Upper lobe of left lung (tissue), 4 donors: ENCODE data around the gene SPTBN5.

Experiments
- POLR2A ChIP-seq, 4 donors: fragments of 450-650 bp; IDR thresholded peaks; one replicate each; pipeline ENCODE4 v1.5.1; 2016 to 2017; ENCODE audit warnings: antibody characterized with exemption in 4 of 4, mild to moderate bottlenecking in 2 of 4
- POLR2AphosphoS5 ChIP-seq, 2 donors: sonication (generic); formaldehyde crosslinking; IDR thresholded peaks; one replicate each; pipeline ENCODE4 v1.5.1; 2017; ENCODE audit warnings: antibody characterized with exemption in 2 of 2
- TF ChIP-seq, protein P1 (sequence below), 6 experiments: fragments of 450-650 bp in 4 of 6; fragments of 200-600 bp in 2 of 6; sonication (generic) in 2 of 6; IDR thresholded peaks; one replicate each; pipeline ENCODE4 v1.5.1; 2016 to 2019; ENCODE audit warnings: antibody characterized with exemption in 6 of 6

DNA sequence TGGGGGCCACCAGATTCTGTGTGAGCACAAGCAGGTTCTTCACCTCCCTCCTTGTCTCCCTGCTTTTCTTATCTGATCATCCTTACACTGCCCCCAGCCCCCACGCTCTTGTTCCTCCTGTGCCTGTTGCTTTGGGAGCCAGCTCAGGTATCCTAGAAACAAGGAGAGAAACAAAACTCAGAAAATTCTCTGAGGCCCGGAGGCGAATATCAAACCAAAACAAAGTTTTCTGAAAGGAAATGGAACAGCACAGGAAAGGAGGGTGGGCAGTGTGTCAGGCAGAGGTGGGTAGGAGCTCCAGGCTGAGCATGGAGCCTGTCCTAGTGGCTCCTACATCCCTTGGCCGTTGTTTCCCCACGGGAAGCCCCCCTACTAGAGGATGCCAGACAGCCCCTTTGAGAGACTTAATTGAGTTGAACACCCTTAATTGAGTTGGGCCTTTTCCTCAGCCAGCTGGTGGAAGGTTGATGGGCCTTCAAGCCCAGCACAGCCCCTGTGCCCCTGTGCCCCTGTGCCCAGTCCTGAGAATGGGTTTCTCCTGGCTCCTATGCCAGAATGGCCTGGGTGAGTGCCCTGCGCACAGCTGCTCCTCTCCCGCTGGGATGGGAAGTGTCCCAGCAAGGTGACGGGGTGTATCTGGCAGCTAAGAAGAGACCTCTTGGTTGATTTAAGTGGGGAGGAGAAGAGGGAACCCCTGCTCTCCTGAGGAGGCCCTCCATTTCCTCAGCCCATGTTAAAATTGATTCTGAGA lies 88.8 kb downstream of the SPTBN5 start:
- TF ChIP-seq, protein P1, sequence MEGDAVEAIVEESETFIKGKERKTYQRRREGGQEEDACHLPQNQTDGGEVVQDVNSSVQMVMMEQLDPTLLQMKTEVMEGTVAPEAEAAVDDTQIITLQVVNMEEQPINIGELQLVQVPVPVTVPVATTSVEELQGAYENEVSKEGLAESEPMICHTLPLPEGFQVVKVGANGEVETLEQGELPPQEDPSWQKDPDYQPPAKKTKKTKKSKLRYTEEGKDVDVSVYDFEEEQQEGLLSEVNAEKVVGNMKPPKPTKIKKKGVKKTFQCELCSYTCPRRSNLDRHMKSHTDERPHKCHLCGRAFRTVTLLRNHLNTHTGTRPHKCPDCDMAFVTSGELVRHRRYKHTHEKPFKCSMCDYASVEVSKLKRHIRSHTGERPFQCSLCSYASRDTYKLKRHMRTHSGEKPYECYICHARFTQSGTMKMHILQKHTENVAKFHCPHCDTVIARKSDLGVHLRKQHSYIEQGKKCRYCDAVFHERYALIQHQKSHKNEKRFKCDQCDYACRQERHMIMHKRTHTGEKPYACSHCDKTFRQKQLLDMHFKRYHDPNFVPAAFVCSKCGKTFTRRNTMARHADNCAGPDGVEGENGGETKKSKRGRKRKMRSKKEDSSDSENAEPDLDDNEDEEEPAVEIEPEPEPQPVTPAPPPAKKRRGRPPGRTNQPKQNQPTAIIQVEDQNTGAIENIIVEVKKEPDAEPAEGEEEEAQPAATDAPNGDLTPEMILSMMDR (IDR thresholded peaks at IDR 0.05), result no peak
- TF ChIP-seq POLR2A (IDR thresholded peaks at IDR 0.05), result no peak
- no peak for TF ChIP-seq POLR2AphosphoS5 (IDR thresholded peaks at IDR 0.05)
